ENCODE data around the gene ENAH.

DNA sequence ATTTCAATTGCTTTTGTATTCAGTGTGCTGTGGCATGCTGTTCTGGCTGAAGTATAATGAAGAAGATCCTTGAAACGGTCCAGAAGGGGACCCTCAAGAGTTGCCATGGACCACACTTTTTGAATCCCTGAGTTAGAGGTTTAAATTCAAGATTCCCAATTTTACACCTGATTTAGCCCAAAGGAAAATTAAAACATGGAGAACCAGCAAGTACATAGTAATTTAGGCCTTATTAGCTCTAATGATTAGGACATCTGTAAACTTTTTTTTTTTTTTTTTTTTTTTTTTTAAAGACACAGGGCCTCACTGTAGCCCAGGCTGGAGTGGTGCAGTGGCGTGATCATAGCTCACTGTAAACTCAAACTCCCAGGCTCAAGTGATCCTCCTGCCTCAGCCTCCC lies 107.3 kb downstream of the ENAH start:
- TF ChIP-seq, protein P1, sequence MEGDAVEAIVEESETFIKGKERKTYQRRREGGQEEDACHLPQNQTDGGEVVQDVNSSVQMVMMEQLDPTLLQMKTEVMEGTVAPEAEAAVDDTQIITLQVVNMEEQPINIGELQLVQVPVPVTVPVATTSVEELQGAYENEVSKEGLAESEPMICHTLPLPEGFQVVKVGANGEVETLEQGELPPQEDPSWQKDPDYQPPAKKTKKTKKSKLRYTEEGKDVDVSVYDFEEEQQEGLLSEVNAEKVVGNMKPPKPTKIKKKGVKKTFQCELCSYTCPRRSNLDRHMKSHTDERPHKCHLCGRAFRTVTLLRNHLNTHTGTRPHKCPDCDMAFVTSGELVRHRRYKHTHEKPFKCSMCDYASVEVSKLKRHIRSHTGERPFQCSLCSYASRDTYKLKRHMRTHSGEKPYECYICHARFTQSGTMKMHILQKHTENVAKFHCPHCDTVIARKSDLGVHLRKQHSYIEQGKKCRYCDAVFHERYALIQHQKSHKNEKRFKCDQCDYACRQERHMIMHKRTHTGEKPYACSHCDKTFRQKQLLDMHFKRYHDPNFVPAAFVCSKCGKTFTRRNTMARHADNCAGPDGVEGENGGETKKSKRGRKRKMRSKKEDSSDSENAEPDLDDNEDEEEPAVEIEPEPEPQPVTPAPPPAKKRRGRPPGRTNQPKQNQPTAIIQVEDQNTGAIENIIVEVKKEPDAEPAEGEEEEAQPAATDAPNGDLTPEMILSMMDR (IDR thresholded peaks at IDR 0.05 in 8 of 11, conservative IDR thresholded peaks at IDR 0.05 in 3 of 11) = no peak
- no peak for TF ChIP-seq POLR2A (IDR thresholded peaks at IDR 0.05)
